HEK293 (cell line): ENCODE results near the gene PCSK6.

Experiments used
- CTCF ChIA-PET: fragments of 350-600 bp; formaldehyde crosslinking; extraction: SDS; loops from one replicate; lab custom pipeline; 2021; ENCODE audit warnings: antibody characterized with exemption; lab: Yijun Ruan, JAX
- POLR2A ChIA-PET: fragments of 300-600 bp; formaldehyde crosslinking; extraction: SDS; loops from one replicate; lab custom pipeline; 2020; ENCODE audit warnings: antibody characterized with exemption, inconsistent platforms; lab: Yijun Ruan, JAX
- H3K27ac ChIP-seq: fragments of 200-500 bp; sonication (Bioruptor generic); 2 replicates; pipeline ENCODE4 v1.5.1; 2014; ENCODE audit warnings: low read depth, low read length, control low read depth, inconsistent platforms; ENCODE audit errors: extremely low read depth
- H3K36me3 ChIP-seq, 2 experiments: fragments of 200-500 bp in 1 of 2; sonication (Bioruptor generic) in 1 of 2; 1 replicate in 1 of 2; 2 replicates in 1 of 2; pipeline ENCODE4 v1.5.1; 2014 to 2017; ENCODE audit warnings: inconsistent platforms in 2 of 2, low read length in 2 of 2; ENCODE audit not compliant: control insufficient read depth in 2 of 2, insufficient read depth in 1 of 2
- H3K4me1 ChIP-seq: fragments of 200-500 bp; sonication (Bioruptor generic); 2 replicates; pipeline ENCODE4 v1.5.1; 2014; ENCODE audit warnings: mild to moderate bottlenecking, low read length, inconsistent platforms; ENCODE audit not compliant: control insufficient read depth, insufficient read depth
- H3K4me3 ChIP-seq: 2 replicates; pipeline ENCODE4 v1.5.1; 2011; ENCODE audit warnings: low read depth, mild to moderate bottlenecking, control low read depth, low read length, moderate library complexity
- H3K9me3 ChIP-seq: fragments of 200-500 bp; sonication (Bioruptor generic); 2 replicates; pipeline ENCODE4 v1.5.1; 2014; ENCODE audit warnings: low read depth, low read length, inconsistent platforms; ENCODE audit not compliant: control insufficient read depth, insufficient read depth
- ATF2 ChIP-seq: fragments of 450-650 bp; formaldehyde crosslinking; IDR thresholded peaks from 2 replicates; pipeline ENCODE4 v1.5.1; 2016; ENCODE audit warnings: missing biosample characterization, missing genetic modification characterization, low read depth
- BCL11B ChIP-seq: fragments of 450-650 bp; formaldehyde crosslinking; IDR thresholded peaks from 2 replicates; pipeline ENCODE4 v1.5.1; 2016; ENCODE audit warnings: low read depth, missing biosample characterization, missing genetic modification characterization
- EGR2 ChIP-seq: fragments of 450-650 bp; formaldehyde crosslinking; IDR thresholded peaks from 2 replicates; pipeline ENCODE4 v1.5.1; 2016; ENCODE audit warnings: low read depth, missing biosample characterization, missing genetic modification characterization
- GFI1B ChIP-seq: fragments of 450-650 bp; formaldehyde crosslinking; IDR thresholded peaks from 2 replicates; pipeline ENCODE4 v1.5.1; 2016; ENCODE audit warnings: missing biosample characterization, missing genetic modification characterization
- GLI4 ChIP-seq: fragments of 450-650 bp; formaldehyde crosslinking; IDR thresholded peaks from 2 replicates; pipeline ENCODE4 v1.5.1; 2016; ENCODE audit warnings: missing biosample characterization, missing genetic modification characterization
- GLIS2 ChIP-seq: fragments of 450-650 bp; formaldehyde crosslinking; IDR thresholded peaks from 2 replicates; pipeline ENCODE4 v1.5.1; 2016; ENCODE audit warnings: missing biosample characterization, missing genetic modification characterization
- HOXC10 ChIP-seq: sonication (generic); formaldehyde crosslinking; IDR thresholded peaks from 2 replicates; pipeline ENCODE4 v1.8.1; 2023; ENCODE audit warnings: mild to moderate bottlenecking, missing genetic modification reagents
- KLF1 ChIP-seq: fragments of 450-650 bp; formaldehyde crosslinking; IDR thresholded peaks from 2 replicates; pipeline ENCODE4 v1.5.1; 2016; ENCODE audit warnings: missing biosample characterization, missing genetic modification characterization
- KLF10 ChIP-seq: fragments of 450-650 bp; IDR thresholded peaks from 2 replicates; pipeline ENCODE4 v1.5.1; 2018; ENCODE audit warnings: missing biosample characterization, mild to moderate bottlenecking, missing genetic modification characterization
- KLF16 ChIP-seq: fragments of 450-650 bp; formaldehyde crosslinking; IDR thresholded peaks from 2 replicates; pipeline ENCODE4 v1.5.1; 2017; ENCODE audit warnings: missing biosample characterization, missing genetic modification characterization
- KLF7 ChIP-seq: fragments of 450-650 bp; formaldehyde crosslinking; IDR thresholded peaks from 2 replicates; pipeline ENCODE4 v1.5.1; 2016; ENCODE audit warnings: missing biosample characterization, missing genetic modification characterization, borderline replicate concordance
- PRDM10 ChIP-seq: fragments of 450-650 bp; formaldehyde crosslinking; IDR thresholded peaks from 2 replicates; pipeline ENCODE4 v1.5.1; 2016; ENCODE audit warnings: missing biosample characterization, missing genetic modification characterization
- SP7 ChIP-seq: fragments of 450-650 bp; formaldehyde crosslinking; IDR thresholded peaks from 2 replicates; pipeline ENCODE4 v1.5.1; 2016; ENCODE audit warnings: missing biosample characterization, missing genetic modification characterization
- ZBTB20 ChIP-seq: fragments of 450-650 bp; formaldehyde crosslinking; IDR thresholded peaks from 2 replicates; pipeline ENCODE4 v1.5.1; 2016; ENCODE audit warnings: missing biosample characterization, missing genetic modification characterization
- ZBTB21 ChIP-seq: fragments of 450-650 bp; formaldehyde crosslinking; IDR thresholded peaks from 2 replicates; pipeline ENCODE4 v1.5.1; 2017; ENCODE audit warnings: missing biosample characterization, missing genetic modification characterization
- ZEB2 ChIP-seq: fragments of 450-650 bp; formaldehyde crosslinking; IDR thresholded peaks from 2 replicates; pipeline ENCODE4 v1.5.1; 2016; ENCODE audit warnings: missing biosample characterization, missing genetic modification characterization
- ZFP37 ChIP-seq: fragments of 450-650 bp; formaldehyde crosslinking; IDR thresholded peaks from 2 replicates; pipeline ENCODE4 v1.5.1; 2016; ENCODE audit warnings: missing biosample characterization, missing genetic modification characterization
- ZFP41 ChIP-seq: fragments of 450-650 bp; formaldehyde crosslinking; IDR thresholded peaks from 2 replicates; pipeline ENCODE4 v1.5.1; 2016; ENCODE audit warnings: missing biosample characterization, missing genetic modification characterization, borderline replicate concordance
- ZNF10 ChIP-seq: fragments of 450-650 bp; formaldehyde crosslinking; IDR thresholded peaks from 2 replicates; pipeline ENCODE4 v1.5.1; 2017; ENCODE audit warnings: missing biosample characterization, missing genetic modification characterization
- ZNF335 ChIP-seq: fragments of 450-650 bp; formaldehyde crosslinking; conservative IDR thresholded peaks from 2 replicates; pipeline ENCODE4 v1.5.1; 2016; ENCODE audit warnings: missing biosample characterization, missing genetic modification characterization
- ZNF433 ChIP-seq: fragments of 450-650 bp; formaldehyde crosslinking; IDR thresholded peaks from 2 replicates; pipeline ENCODE4 v1.5.1; 2016; ENCODE audit warnings: missing biosample characterization, missing genetic modification characterization, low read depth
- ZNF510 ChIP-seq: fragments of 450-650 bp; formaldehyde crosslinking; IDR thresholded peaks from 2 replicates; pipeline ENCODE4 v1.5.1; 2018; ENCODE audit warnings: mild to moderate bottlenecking, missing genetic modification characterization, missing biosample characterization; ENCODE audit not compliant: insufficient replicate concordance
- ZNF585B ChIP-seq: fragments of 450-650 bp; formaldehyde crosslinking; IDR thresholded peaks from 2 replicates; pipeline ENCODE4 v1.5.1; 2016; ENCODE audit warnings: missing biosample characterization, missing genetic modification characterization
- ZNF658 ChIP-seq: fragments of 450-650 bp; formaldehyde crosslinking; IDR thresholded peaks from 2 replicates; pipeline ENCODE4; 2016; ENCODE audit warnings: missing biosample characterization, missing genetic modification characterization
- ZNF707 ChIP-seq: fragments of 450-650 bp; formaldehyde crosslinking; IDR thresholded peaks from 2 replicates; pipeline ENCODE4 v1.5.1; 2016; ENCODE audit warnings: missing biosample characterization, missing genetic modification characterization
- ZNF785 ChIP-seq: fragments of 450-650 bp; formaldehyde crosslinking; IDR thresholded peaks from 2 replicates; pipeline ENCODE4 v1.5.1; 2016; ENCODE audit warnings: missing biosample characterization, missing genetic modification characterization
- ZNF791 ChIP-seq: fragments of 450-650 bp; formaldehyde crosslinking; IDR thresholded peaks from 2 replicates; pipeline ENCODE4 v1.5.1; 2016; ENCODE audit warnings: missing biosample characterization, missing genetic modification characterization
- ZNF792 ChIP-seq: fragments of 450-650 bp; formaldehyde crosslinking; IDR thresholded peaks from 2 replicates; pipeline ENCODE4 v1.5.1; 2016; ENCODE audit warnings: missing biosample characterization, missing genetic modification characterization
- ZSCAN30 ChIP-seq: fragments of 450-650 bp; IDR thresholded peaks from 2 replicates; pipeline ENCODE4 v1.5.1; 2018; ENCODE audit warnings: missing biosample characterization, mild to moderate bottlenecking, missing genetic modification characterization, moderate library complexity
- TF ChIP-seq, protein P1 (sequence below): fragments of 450-650 bp; formaldehyde crosslinking; IDR thresholded peaks from 2 replicates; pipeline ENCODE4 v1.5.1; 2016; ENCODE audit warnings: missing biosample characterization, missing genetic modification characterization

Gene PCSK6

GRCh38 chr15:101277943-101278564 is 211.5 kb downstream of the PCSK6 start (continued):
- TF ChIP-seq ATF2 (tag by site-specific recombination): peak; percentile 56; the same call in 1 of the 2 replicates
- TF ChIP-seq ZBTB21 (tag by site-specific recombination): peak; percentile 64
- TF ChIP-seq GFI1B (tag by site-specific recombination): peak; percentile 76; the same call in 1 of the 2 replicates
- peak; percentile 62; the same call in 1 of the 2 replicates for TF ChIP-seq SP7 (tag by site-specific recombination)
- TF ChIP-seq ZNF433: no peak
- TF ChIP-seq KLF16 (tag by site-specific recombination): no peak

- ChIA-PET POLR2A (interaction anchor here (1.3 to 2.4 kb wide), 3 partner anchors 9 to 25 kb away, joined by 3 to 13 read pairs (median 9); partner anchors contain the start of genes CHSY1 and SNRPA1), CTCF (interaction anchor here (0.9 to 1.4 kb wide), 3 partner anchors 19 to 364 kb away, joined by 3 to 5 read pairs (median 5); no protein-coding TSS in a partner anchor)
- Histone ChIP-seq H3K9me3 (no peaks in the 10 kb centered on the region), H3K27ac (peak within 1 kb of the TSS; percentile 77), H3K4me3 (peak within 1 kb of the TSS; percentile 60), H3K36me3 (peaks cover 57 to 60% of the 10 kb centered on the region in 2 experiments), H3K4me1 (no peaks in the 10 kb centered on the region)
- TF ChIP-seq KLF10 (tag by site-specific recombination): peak; percentile 97
- TF ChIP-seq ZBTB20 (tag by site-specific recombination): peak; percentile 52; the same call in 1 of the 2 replicates
- peak; percentile 6; the same call in 1 of the 2 replicates for TF ChIP-seq ZNF335 (tag by site-specific recombination)
- TF ChIP-seq GLIS2 (tag by site-specific recombination): peak; percentile 85
- TF ChIP-seq KLF1 (tag by site-specific recombination): peak; percentile 63
- no peak for TF ChIP-seq ZFP41 (tag by site-specific recombination)
- TF ChIP-seq KLF7 (tag by site-specific recombination): peak; percentile 67; the same call in 1 of the 2 replicates
- TF ChIP-seq EGR2 (tag by site-specific recombination): peak; percentile 7; the same call in 1 of the 2 replicates
- no peak for TF ChIP-seq ZNF791 (tag by site-specific recombination)
- 0 out of 2 replicates have a peak, but pooled peaks have one; percentile 30 for TF ChIP-seq GLI4 (tag by site-specific recombination)
- TF ChIP-seq, protein P1, sequence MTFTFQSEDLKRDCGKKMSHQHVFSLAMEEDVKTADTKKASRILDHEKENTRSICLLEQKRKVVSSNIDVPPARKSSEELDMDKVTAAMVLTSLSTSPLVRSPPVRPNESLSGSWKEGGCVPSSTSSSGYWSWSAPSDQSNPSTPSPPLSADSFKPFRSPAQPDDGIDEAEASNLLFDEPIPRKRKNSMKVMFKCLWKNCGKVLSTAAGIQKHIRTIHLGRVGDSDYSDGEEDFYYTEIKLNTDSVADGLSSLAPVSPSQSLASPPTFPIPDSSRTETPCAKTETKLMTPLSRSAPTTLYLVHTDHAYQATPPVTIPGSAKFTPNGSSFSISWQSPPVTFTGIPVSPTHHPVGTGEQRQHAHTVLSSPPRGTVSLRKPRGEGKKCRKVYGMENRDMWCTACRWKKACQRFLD (tag by site-specific recombination): no peak
- no peak for TF ChIP-seq ZNF707
- 0 out of 2 replicates have a peak, but pooled peaks have one; percentile 11 for TF ChIP-seq ZNF585B (tag by site-specific recombination)
- 0 out of 2 replicates have a peak, but pooled peaks have one; percentile 22 for TF ChIP-seq ZNF10 (tag by site-specific recombination)
- TF ChIP-seq BCL11B (tag by site-specific recombination): peak; percentile 43; the same call in 1 of the 2 replicates
- TF ChIP-seq ZFP37 (tag by site-specific recombination): peak; percentile 42; the same call in 1 of the 2 replicates
- TF ChIP-seq ZNF785 (tag by site-specific recombination): no peak
- 0 out of 2 replicates have a peak, but pooled peaks have one; percentile 17 for TF ChIP-seq ZEB2 (tag by site-specific recombination)
- TF ChIP-seq PRDM10 (tag by site-specific recombination): peak; percentile 82
- no peak for TF ChIP-seq ZNF792 (tag by site-specific recombination)
- TF ChIP-seq ZNF658: no peak
- TF ChIP-seq ZSCAN30 (tag by site-specific recombination): peak; percentile 45; the same call in 1 of the 2 replicates
- TF ChIP-seq ZNF510: no peak
- peak; percentile 60; the same call in 1 of the 2 replicates for TF ChIP-seq HOXC10
Measured at GRCh38 chr15:101277038-101277822, 212.3 kb downstream of the PCSK6 start, which contains the start of gene SELENOS. Gene SELENOS (minus strand): TSS chr15:101277485. CDS start chr15:101277417, 68 bp downstream.
